Transverse colon (tissue), 3 donors: ENCODE measurements around the gene PRKCA.

Source experiments
- EP300 ChIP-seq: sonication (generic); formaldehyde crosslinking; IDR thresholded peaks from one replicate; pipeline ENCODE4 v1.6.1; 2017; ENCODE audit warnings: antibody characterized with exemption, low read depth
- POLR2A ChIP-seq: fragments of 450-650 bp; IDR thresholded peaks from one replicate; pipeline ENCODE4 v1.6.1; 2016; ENCODE audit warnings: antibody characterized with exemption, mild to moderate bottlenecking, moderate library complexity
- TF ChIP-seq, protein P1 (sequence below), 5 experiments: fragments of 200-600 bp in 3 of 5; fragments of 450-650 bp in 2 of 5; sonication (generic) in 3 of 5; IDR thresholded peaks; 1 replicate in 2 of 5; 2 replicates in 3 of 5; pipeline ENCODE4 v1.5.1; 2016 to 2017; ENCODE audit warnings: antibody characterized with exemption in 5 of 5, inconsistent platforms in 3 of 5, mild to moderate bottlenecking in 2 of 5, moderate library complexity in 1 of 5

DNA sequence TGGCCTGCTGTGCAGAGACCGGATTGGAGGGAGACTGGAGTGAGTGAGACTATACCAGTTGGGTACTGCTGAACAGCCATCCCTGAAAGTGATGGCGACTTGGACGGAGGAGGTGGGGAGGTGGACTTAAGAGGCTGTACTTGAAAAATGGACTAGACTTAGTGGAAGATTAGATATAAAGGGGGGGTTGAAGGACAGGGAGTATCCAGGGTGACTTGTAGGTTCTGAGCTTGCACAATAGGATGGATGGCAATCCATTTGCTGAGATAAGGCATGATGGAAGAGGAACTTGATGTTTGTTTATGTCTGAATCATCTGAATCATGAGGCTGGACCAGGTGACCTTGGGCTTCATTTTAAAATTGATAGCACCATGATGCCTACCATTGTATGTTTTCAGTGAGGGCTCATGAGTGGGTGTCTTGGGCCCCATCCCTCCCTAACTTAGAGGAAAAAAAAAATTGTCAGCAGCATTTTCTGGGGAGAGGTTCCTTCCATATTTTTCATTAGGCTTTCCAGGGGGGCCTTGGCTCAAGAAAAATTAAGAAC, 41.2 kb downstream of the PRKCA start:
- TF ChIP-seq, protein P1, sequence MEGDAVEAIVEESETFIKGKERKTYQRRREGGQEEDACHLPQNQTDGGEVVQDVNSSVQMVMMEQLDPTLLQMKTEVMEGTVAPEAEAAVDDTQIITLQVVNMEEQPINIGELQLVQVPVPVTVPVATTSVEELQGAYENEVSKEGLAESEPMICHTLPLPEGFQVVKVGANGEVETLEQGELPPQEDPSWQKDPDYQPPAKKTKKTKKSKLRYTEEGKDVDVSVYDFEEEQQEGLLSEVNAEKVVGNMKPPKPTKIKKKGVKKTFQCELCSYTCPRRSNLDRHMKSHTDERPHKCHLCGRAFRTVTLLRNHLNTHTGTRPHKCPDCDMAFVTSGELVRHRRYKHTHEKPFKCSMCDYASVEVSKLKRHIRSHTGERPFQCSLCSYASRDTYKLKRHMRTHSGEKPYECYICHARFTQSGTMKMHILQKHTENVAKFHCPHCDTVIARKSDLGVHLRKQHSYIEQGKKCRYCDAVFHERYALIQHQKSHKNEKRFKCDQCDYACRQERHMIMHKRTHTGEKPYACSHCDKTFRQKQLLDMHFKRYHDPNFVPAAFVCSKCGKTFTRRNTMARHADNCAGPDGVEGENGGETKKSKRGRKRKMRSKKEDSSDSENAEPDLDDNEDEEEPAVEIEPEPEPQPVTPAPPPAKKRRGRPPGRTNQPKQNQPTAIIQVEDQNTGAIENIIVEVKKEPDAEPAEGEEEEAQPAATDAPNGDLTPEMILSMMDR (IDR thresholded peaks at IDR 0.05), result no peak
- TF ChIP-seq EP300 (no peak), POLR2A (no peak)
